GM18951 (cell line): ENCODE data around the gene MT1G.
A peak's percentile ranks its signal among the peaks of the same experiment; 100 is the strongest.
"Not testable (repeated sequence)": the region's sequence is repeated elsewhere in the genome, so short reads cannot be mapped to it uniquely, and the experiment has no call there.

ENCODE experiments used
- POLR2A ChIP-seq: IDR thresholded peaks from 4 replicates; pipeline ENCODE4 v1.6.1; 2011; ENCODE audit warnings: mild to moderate bottlenecking; ENCODE audit not compliant: insufficient read length, insufficient read depth; ENCODE audit errors: extremely low read depth
- in situ Hi-C: fragments of 300-500 bp; cut with MboI; formaldehyde crosslinking; loops from one replicate; pipeline ENCODE4 v1.12.0; 2022; ENCODE audit warnings: low sequenced_read_pairs, mixed read lengths, inconsistent platforms; ENCODE audit not compliant: unreplicated experiment

Gene MT1G

DNA sequence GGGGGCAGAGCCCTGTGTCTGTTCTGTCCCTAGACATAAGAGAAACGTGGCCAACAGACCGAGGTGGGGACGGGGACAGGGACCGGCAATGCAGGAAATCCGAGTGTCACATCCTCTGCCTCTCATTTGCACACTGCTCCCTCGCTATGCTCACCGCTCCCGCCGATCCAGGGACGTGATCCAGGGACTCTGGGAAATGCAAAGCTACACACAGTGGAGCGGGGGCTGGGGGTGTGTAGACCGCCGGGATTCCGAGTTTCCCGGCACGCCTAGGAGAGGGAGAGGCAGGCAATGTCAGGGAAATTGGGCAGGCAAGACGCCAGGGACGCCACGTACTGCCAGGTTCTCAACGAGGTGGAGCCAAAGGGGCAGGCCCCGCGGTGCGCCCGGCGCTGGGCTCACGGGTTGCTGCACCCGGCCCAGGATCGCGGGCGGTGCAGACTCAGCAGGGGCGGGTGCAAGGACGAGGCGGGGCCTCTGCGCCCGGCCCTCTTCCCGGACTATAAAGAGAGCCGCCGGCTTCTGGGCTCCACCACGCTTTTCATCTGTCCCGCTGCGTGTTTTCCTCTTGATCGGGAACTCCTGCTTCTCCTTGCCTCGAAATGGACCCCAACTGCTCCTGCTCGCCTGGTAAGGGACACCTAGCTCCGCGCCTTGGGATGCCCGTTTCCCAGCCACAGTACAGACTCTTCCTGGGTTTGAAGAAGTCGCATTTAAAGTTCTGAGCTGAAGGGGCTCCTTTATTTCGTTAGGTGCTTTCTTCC, 14.3 kb upstream of the MT1G start, which contains the start of gene MT1X:
MT1X (plus strand) TSS at position 532 of the 764 bp plus-strand sequence; CDS start at position 603, 71 bp downstream.
- peak; percentile 97 for TF ChIP-seq POLR2A
- in situ Hi-C loops = no loop called here

DNA sequence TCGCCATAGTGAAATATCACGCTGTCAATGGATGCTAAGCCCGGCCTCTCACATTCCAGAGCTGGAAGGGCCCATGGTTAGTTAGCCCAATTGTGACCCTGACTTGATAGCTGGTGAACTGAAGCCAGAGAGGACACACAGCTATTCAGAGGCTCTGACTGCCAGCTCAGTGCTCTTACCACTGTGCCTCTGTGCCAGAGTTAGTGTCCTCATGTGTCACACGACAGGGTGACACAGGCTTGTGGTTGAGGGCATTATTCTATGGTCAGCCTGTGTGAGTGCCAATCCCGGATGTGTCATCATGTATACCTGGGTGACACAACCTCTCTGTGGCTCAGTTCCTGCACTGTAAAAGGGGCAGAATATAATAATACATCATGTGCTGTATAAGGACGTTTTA, 12.0 kb upstream of the MT1G start:
- in situ Hi-C loops = no loop called here
- no peak for TF ChIP-seq POLR2A

DNA sequence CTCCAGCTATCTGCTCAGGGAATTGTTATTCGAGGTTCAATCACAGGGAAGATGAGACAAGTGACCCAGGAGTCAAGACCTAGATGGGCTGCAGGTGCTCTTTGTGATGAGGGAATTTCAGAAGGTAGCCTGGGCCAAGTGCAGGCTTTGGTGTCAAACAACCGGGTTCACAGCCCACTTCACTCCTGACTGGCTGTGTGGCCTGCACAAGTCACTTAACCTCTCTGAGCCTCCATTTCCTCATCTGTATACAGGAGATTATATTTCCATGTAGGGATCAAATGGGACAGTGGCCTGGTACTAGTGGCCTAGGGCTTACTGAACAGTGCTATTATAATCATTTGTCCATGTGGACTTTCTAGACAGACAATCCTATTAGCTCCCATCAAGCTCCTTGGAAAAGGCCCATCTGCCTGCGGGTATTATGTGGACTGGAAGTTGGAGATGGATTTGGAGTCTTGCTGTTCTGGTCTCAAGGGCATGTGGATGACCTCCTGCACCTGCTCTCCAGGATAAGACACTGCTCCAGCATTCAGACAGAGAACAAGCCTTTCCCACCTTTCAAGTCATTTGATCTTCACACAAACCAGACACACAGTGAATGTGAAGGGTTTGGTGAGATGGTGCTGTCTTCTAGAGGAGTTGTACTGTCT, 11.3 kb upstream of the MT1G start:
- no peak for TF ChIP-seq POLR2A
- in situ Hi-C loops = no loop called here

GRCh38 chr16:56677474-56677873, 9.6 kb upstream of the MT1G start:
- in situ Hi-C loops = no loop called here
- no peak for TF ChIP-seq POLR2A

DNA sequence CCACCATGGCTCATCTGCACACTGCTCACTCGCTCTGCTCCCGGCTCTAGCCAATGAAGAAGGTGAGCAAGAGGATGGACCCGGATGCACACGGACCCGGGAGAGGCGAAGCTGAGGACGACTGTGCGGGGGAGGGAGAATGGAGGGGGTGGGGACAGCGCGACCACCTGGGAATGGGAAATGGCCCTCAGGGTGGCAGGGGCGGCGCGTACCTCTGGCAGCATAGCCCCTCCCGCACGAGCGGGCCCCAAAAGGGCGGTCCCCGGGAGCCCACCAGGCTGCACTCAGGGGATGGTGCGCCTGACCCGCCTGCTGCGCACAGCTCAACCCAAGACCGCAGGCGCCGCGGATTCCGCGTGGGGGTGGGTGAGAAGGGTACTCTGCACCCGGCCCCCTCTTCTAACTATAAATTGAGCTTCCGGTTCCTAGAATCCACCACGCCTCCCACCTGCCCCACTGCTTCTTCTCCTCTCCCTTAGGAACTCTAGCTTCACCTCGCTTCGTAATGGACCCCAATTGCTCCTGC, 7.9 kb upstream of the MT1G start:
- in situ Hi-C loops = no loop called here

GRCh38 chr16:56674570-56674969, 6.7 kb upstream of the MT1G start:
- in situ Hi-C loops = not testable (repeated sequence)

More for the DNA sequence above, 7.9 kb upstream of the MT1G start:
- TF ChIP-seq POLR2A = no peak

DNA sequence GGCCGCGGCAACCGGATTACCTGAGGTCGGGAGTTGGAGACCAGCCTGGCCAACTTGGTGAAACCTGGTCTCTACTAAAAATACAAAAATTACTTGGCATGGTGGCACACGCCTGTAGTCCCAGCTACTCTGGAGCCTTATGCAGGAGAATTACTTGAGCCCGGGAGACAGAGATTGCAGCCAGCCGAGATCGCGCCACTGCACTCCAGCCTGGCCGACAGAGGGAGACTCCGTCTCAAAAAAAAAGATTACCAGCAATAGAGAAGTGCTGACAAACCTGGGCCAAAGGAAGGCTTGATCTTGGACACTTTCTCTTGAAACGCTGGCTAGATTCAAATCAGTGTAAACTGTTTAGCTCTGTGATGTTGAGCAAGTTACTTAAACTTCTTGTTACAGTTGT, 6.1 kb upstream of the MT1G start:
- no peak for TF ChIP-seq POLR2A
- in situ Hi-C loops = no loop called here

DNA sequence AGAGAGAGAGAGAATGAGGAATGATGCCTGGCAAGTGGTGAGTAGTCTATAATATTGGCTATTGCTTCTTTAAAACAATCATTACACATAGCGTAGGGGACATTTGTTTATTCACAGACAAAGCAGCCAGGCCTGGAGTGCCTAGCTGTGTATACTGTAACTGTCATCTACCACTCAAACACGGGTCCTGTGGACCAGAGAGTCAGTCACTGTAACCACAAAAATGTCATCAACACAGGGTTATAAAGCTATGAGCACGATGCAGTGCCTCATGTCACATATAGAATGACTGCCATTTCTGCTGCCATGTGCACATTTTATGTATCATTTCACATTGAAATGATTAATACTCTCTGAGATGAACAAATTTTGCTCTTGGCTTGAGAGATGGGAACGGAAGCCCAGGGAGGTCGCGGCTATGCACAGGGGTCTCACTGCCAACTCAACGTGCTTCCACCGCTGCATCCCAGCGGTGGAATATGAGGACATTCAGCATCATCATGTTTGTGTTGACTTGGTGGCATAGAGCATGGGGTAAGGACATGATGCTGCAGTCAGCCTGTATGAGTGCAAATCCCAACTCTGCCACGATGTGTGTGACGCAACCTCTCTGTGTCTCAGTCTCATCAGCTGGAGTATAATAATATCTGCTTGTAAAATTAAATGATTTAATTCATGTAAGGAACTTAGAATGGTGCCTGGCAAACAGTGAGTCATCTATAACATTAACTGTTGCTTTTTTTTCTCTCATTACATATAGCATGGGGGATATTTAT, 5.1 kb upstream of the MT1G start:
- TF ChIP-seq POLR2A = no peak
- in situ Hi-C loops = no loop called here

DNA sequence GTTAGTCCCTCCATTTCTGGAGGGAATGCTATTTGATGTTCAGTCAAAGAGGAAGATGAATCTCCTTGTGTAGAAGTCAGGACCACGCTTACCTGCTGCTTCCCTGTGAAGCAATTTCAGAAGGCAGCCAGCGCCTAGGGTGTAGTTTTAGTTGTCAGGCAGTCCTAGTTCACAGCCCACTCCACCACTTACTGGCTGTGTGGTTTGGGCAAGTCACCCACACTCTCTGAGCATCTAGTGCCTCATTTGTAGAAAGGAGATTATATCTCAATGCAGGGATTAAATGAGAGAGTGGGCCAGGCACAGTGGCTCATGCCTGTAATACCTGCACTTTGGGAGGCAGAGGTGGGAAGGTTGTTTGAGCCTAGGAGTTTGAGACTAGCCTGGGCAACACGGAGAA, 4.3 kb upstream of the MT1G start:
- in situ Hi-C loops = not testable (repeated sequence)

DNA sequence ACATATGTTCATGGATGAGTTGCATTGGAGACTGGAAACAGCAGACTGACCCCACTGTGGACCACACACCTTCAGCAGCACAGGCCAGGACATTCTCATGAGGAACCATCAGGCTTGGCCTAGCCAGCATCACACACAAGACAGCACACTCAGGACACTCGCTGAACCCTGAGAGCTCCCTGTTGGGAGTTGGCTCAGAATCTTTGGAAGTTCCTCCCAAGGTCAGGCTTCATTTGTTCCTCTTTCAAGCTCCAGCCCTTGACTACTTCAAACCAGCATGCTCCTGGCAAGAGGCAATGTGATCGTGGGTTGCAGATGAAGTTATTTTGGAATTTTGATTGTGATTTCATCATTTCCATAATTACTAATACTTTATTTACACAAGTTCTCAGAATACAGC, 3.8 kb upstream of the MT1G start:
- in situ Hi-C loops = not testable (repeated sequence)

- in situ Hi-C loops = no loop called here
- no peak for TF ChIP-seq POLR2A
These were observed 2.7 kb upstream of the MT1G start for GRCh38 chr16:56670620-56670934.

GRCh38 chr16:56669840-56670619, 2.2 kb upstream of the MT1G start:
- no peak for TF ChIP-seq POLR2A
- in situ Hi-C loops = no loop called here
